ENCODE measurements around the gene EHD1. TPM values are rescaled to one million over a fixed set of nuclear protein-coding genes. Genes with fewer than 3 reads are reported as not detected.

EHD1 gene
- total and polyA plus RNA-seq, 9 of the 15 experiments (the other 6 are each of a cell fraction or from before 2014, with no cell fraction given), result 0.46 to 65.0 (median 16.4) TPM

- TF ChIP-seq CREB3L1 (IDR thresholded peaks at IDR 0.05; ENCODE audit: borderline replicate concordance, low read depth), result no peak
- TF ChIP-seq PATZ1 (CRISPR knock-in tag; IDR thresholded peaks at IDR 0.05; ENCODE audit: borderline replicate concordance), result no peak
- 0 out of 2 replicates have a peak, but pooled peaks have one; percentile 20 for TF ChIP-seq GTF2E2 (tag; IDR thresholded peaks at IDR 0.05)
- TF ChIP-seq KLF16 (IDR thresholded peaks at IDR 0.05), result no peak
- no peak for TF ChIP-seq ZNF639 (CRISPR knock-in tag; conservative IDR thresholded peaks at IDR 0.05 in 1 of 2, IDR thresholded peaks at IDR 0.05 in 1 of 2)
- TF ChIP-seq PYGO2 (tag; IDR thresholded peaks at IDR 0.05), result no peak
- no peak for TF ChIP-seq CREB5 (CRISPR knock-in tag; IDR thresholded peaks at IDR 0.05)
- no peak for TF ChIP-seq THRB (CRISPR knock-in tag; conservative IDR thresholded peaks at IDR 0.05)
- no peak for TF ChIP-seq ZNF212 (CRISPR knock-in tag; IDR thresholded peaks at IDR 0.05)
- TF ChIP-seq CBX2 (IDR thresholded peaks at IDR 0.05; ENCODE audit: insufficient read depth, low read length, poor library complexity, severe bottlenecking), result no peak
- peak; percentile 42 for TF ChIP-seq SAP30 (IDR thresholded peaks at IDR 0.05; ENCODE audit: borderline replicate concordance, insufficient read depth, low read depth, low read length, poor library complexity, severe bottlenecking)
- no peak for TF ChIP-seq CREM (IDR thresholded peaks at IDR 0.05; ENCODE audit: low read depth)
- no peak for TF ChIP-seq ZNF830 (CRISPR knock-in tag; IDR thresholded peaks at IDR 0.05)
- no peak for TF ChIP-seq IRF1 (CRISPR knock-in tag; IDR thresholded peaks at IDR 0.05; ENCODE audit: borderline replicate concordance)
- TF ChIP-seq FOSL1 (tag; conservative IDR thresholded peaks at IDR 0.05), result peak; percentile 81
- TF ChIP-seq MAFK (IDR thresholded peaks at IDR 0.05; ENCODE audit: low read length), result no peak
- TF ChIP-seq RBM25 (IDR thresholded peaks at IDR 0.05; ENCODE audit: low read depth, low read length, severe bottlenecking), result no peak
Measured at GRCh38 chr11:64842851-64843685, 35.4 kb downstream of the EHD1 start (continued).

Data from K562 (cell line).